Osteocyte (in vitro differentiated cells): ENCODE data around the gene ZCCHC7. TPM values are rescaled to one million over a fixed set of nuclear protein-coding genes. Genes with fewer than 3 reads are reported as not detected.

Source experiments
- DNase-seq: peaks from one replicate; pipeline ENCODE4 v3.0.0; 2021; ENCODE audit warnings: mixed read lengths; ENCODE audit not compliant: unreplicated experiment; ENCODE audit errors: extremely low spot score
- H3K27ac Mint-ChIP-seq: one replicate; pipeline ENCODE4 v1.8.0; 2021; ENCODE audit warnings: mild to moderate bottlenecking, mixed read lengths; ENCODE audit not compliant: unreplicated experiment
- H3K27me3 Mint-ChIP-seq: one replicate; pipeline ENCODE4 v1.8.0; 2021; ENCODE audit warnings: mixed read lengths; ENCODE audit not compliant: unreplicated experiment
- H3K36me3 Mint-ChIP-seq: one replicate; pipeline ENCODE4 v1.8.0; 2021; ENCODE audit warnings: mixed read lengths; ENCODE audit not compliant: unreplicated experiment
- H3K4me1 Mint-ChIP-seq: one replicate; pipeline ENCODE4 v1.8.0; 2021; ENCODE audit warnings: mixed read lengths; ENCODE audit not compliant: unreplicated experiment
- H3K4me3 Mint-ChIP-seq: one replicate; pipeline ENCODE4 v1.8.0; 2021; ENCODE audit warnings: mild to moderate bottlenecking, moderate library complexity, mixed read lengths; ENCODE audit not compliant: unreplicated experiment
- H3K9me3 Mint-ChIP-seq: one replicate; pipeline ENCODE4 v1.8.0; 2021; ENCODE audit warnings: mixed read lengths; ENCODE audit not compliant: unreplicated experiment
- total RNA-seq: library from RNA; stranded (reverse); gene quantifications from 2 replicates; pipeline ENCODE4 v1.2.1, GENCODE V29; 2021
- TF ChIP-seq, protein P1 (sequence below): fragments of 200-600 bp; sonication (generic); IDR thresholded peaks from 2 replicates; pipeline ENCODE4 v1.5.0; 2021; ENCODE audit warnings: antibody characterized with exemption, mild to moderate bottlenecking, moderate library complexity

The ZCCHC7 gene
- total RNA-seq, 1 donor from 2014 or later = 22.8 TPM

DNA sequence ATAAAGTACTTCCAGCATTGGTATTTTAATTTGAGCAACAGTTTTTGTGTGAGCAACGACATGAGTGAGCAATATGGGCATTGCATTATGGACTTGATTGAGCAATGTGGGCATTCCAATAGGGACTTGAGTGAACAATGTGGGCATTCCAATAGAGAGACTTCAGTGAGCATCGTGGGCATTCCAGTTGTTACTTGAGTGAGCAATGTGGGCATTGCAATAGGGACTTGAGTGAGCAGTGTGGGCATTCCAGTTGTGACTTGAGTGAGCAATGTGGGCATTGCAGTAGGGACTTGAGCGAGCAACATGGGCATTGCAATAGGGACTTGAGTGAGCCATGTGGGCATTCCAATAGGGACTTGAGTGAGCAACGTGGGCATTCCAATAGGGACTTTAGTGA is 52.2 kb downstream of the ZCCHC7 start:
- Mint-ChIP-seq H3K9me3 (peaks cover under 1% of the 10 kb centered on the region), H3K4me3 (no peak overlapping the region), H3K27ac (no peak overlapping the region), H3K36me3 (peaks cover 9% of the 10 kb centered on the region), H3K27me3 (no peaks in the 10 kb centered on the region), H3K4me1 (peaks cover 22% of the 10 kb centered on the region)
- TF ChIP-seq, protein P1, sequence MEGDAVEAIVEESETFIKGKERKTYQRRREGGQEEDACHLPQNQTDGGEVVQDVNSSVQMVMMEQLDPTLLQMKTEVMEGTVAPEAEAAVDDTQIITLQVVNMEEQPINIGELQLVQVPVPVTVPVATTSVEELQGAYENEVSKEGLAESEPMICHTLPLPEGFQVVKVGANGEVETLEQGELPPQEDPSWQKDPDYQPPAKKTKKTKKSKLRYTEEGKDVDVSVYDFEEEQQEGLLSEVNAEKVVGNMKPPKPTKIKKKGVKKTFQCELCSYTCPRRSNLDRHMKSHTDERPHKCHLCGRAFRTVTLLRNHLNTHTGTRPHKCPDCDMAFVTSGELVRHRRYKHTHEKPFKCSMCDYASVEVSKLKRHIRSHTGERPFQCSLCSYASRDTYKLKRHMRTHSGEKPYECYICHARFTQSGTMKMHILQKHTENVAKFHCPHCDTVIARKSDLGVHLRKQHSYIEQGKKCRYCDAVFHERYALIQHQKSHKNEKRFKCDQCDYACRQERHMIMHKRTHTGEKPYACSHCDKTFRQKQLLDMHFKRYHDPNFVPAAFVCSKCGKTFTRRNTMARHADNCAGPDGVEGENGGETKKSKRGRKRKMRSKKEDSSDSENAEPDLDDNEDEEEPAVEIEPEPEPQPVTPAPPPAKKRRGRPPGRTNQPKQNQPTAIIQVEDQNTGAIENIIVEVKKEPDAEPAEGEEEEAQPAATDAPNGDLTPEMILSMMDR = no peak
- DNase-seq = no peak

DNA sequence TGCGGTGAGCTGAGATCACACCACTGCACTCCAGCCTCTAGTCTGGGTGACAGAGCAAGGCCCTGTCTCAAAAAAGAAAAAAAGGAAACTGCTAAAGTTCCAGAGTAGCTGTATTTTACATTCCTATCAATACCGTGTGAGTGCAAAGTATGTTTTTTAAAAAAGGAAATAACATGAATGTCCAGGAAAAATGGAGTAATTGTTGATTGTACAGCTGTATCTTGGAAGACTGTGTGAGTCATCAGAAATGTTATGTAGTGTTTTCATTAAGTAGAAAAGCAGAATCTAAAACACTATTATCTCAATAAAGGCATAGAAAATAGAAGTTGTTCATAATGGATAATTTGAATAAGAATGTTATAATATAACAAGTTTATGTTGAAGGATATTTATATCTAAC is 53.9 kb downstream of the ZCCHC7 start:
- no peaks in the 10 kb centered on the region for H3K27me3 Mint-ChIP-seq
- DNase-seq = no peak
- H3K4me3 Mint-ChIP-seq = peak overlapping the region; percentile 12

DNA sequence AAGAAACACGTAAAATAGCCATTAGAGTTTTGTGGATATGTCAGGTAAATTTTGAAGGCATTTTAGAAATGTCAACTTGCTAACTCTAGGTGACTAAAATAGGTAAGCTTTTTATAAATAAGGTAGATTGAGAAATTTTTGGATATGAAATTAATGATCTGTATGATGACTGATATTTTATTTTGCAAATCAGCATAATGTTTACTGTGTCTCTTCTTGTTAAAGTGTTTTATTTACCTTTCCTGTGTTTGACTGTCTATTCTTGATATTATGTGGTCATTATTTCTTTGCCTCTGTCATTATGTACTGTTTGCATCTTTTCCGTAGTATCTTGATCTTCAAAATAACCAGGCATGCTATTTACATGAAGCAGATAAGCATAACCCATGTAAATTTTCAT is 58.4 kb downstream of the ZCCHC7 start:
- no peaks in the 10 kb centered on the region for H3K27me3 Mint-ChIP-seq
- TF ChIP-seq, protein P1 = no peak
- H3K36me3 Mint-ChIP-seq = peaks cover 7% of the 10 kb centered on the region
- no peak overlapping the region for H3K27ac Mint-ChIP-seq
- peaks cover 6% of the 10 kb centered on the region for H3K9me3 Mint-ChIP-seq
- H3K4me1 Mint-ChIP-seq = peaks cover 15% of the 10 kb centered on the region
- no peak for DNase-seq
- H3K4me3 Mint-ChIP-seq = no peak overlapping the region

More for the DNA sequence above, 53.9 kb downstream of the ZCCHC7 start:
- TF ChIP-seq, protein P1 = no peak
- Mint-ChIP-seq H3K36me3 (no peaks in the 10 kb centered on the region), H3K27ac (peak overlapping the region; percentile 89), H3K9me3 (no peaks in the 10 kb centered on the region), H3K4me1 (peaks cover 22% of the 10 kb centered on the region)

DNA sequence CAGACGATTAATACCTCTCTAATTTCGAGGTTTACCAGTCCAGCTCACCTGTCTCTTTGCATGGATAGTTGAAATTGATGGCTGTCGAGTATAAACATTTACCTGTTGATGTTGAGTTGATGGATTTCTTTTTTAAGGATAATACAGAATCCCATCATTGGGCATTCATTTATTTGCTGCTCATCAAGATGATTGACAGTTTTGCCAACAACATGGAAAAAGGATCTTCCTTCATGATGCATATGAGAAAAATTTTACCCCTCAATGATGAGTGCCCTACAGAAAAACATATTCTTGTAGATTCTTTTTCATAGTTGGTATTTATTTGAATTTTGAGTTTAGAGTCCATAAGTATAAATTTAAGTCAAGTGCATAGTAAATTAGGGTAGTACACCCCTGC is 59.2 kb downstream of the ZCCHC7 start:
- H3K36me3 Mint-ChIP-seq = peaks cover 9% of the 10 kb centered on the region
- peaks cover 6% of the 10 kb centered on the region for H3K9me3 Mint-ChIP-seq

DNA sequence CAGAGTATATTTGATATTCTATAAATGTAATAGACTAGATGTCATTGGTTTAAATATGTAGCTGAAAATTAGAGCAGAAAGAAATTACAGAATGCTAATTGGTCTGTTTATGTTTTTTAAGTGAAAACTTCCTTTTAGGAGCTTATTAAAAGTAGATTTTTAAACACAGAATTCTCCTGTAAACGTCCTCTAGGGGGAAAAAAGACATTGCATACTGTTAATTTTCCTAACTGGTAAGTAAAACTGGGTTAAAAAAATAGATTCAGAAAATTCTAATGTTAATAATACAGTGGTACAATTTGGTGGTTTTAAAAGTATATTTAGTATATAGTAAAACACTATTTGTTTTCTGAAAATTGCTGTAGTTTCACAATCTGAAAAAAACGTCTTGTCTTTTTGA is 59.8 kb downstream of the ZCCHC7 start:
- DNase-seq = no peak
- peaks cover 9% of the 10 kb centered on the region for H3K36me3 Mint-ChIP-seq
- no peak overlapping the region for H3K4me3 Mint-ChIP-seq
- TF ChIP-seq, protein P1 = peak; percentile 13
- peaks cover 6% of the 10 kb centered on the region for H3K9me3 Mint-ChIP-seq
- H3K27ac Mint-ChIP-seq = no peak overlapping the region
- peaks cover 2% of the 10 kb centered on the region for H3K4me1 Mint-ChIP-seq
- no peaks in the 10 kb centered on the region for H3K27me3 Mint-ChIP-seq

More for the DNA sequence above, 59.2 kb downstream of the ZCCHC7 start:
- TF ChIP-seq, protein P1 = no peak
- H3K4me1 Mint-ChIP-seq = peaks cover 6% of the 10 kb centered on the region
- no peak overlapping the region for H3K4me3 Mint-ChIP-seq
- DNase-seq = no peak
- H3K27me3 Mint-ChIP-seq = no peaks in the 10 kb centered on the region
- H3K27ac Mint-ChIP-seq = no peak overlapping the region
